Endodermal cell (in vitro differentiated cells): ENCODE measurements around the gene MAPK9. TPM values are rescaled to one million over a fixed set of nuclear protein-coding genes. Genes with fewer than 3 reads are reported as not detected.

Experiments used
- DNase-seq: peaks from one replicate; pipeline ENCODE4 v3.0.0-alpha.2; 2017
- H3K27ac ChIP-seq: 2 replicates; pipeline ENCODE4 v1.5.1; 2013; ENCODE audit warnings: mild to moderate bottlenecking, low read depth, low read length, moderate library complexity
- H3K27me3 ChIP-seq: 2 replicates; pipeline ENCODE4 v1.6.1; 2013; ENCODE audit warnings: mild to moderate bottlenecking, low read length, moderate library complexity; ENCODE audit not compliant: insufficient read depth, control insufficient read depth, poor library complexity, severe bottlenecking
- H3K36me3 ChIP-seq: 2 replicates; pipeline ENCODE4 v1.7.0; 2013; ENCODE audit warnings: mild to moderate bottlenecking, low read length, moderate library complexity; ENCODE audit not compliant: control insufficient read depth, insufficient read depth
- H3K4me1 ChIP-seq: one replicate; pipeline ENCODE4 v1.7.0; 2013; ENCODE audit warnings: low read length; ENCODE audit not compliant: control insufficient read depth, insufficient read depth
- H3K4me3 ChIP-seq: 2 replicates; pipeline ENCODE4 v1.5.1; 2013; ENCODE audit warnings: mild to moderate bottlenecking, low read length, moderate library complexity
- H3K9ac ChIP-seq: 2 replicates; pipeline ENCODE4 v1.6.1; 2013; ENCODE audit warnings: mild to moderate bottlenecking, low read length, moderate library complexity; ENCODE audit not compliant: poor library complexity, severe bottlenecking; ENCODE audit errors: extremely low read depth
- H3K9me3 ChIP-seq: 2 replicates; pipeline ENCODE4 v1.6.1; 2013; ENCODE audit warnings: mild to moderate bottlenecking, low read length, moderate library complexity; ENCODE audit not compliant: control insufficient read depth
- H3K27ac Mint-ChIP-seq: 2 replicates; pipeline ENCODE4 v1.8.0; 2020; ENCODE audit warnings: mixed read lengths
- H3K27me3 Mint-ChIP-seq: 2 replicates; pipeline ENCODE4 v1.8.0; 2021; ENCODE audit warnings: mild to moderate bottlenecking, mixed read lengths; ENCODE audit not compliant: insufficient read depth
- H3K36me3 Mint-ChIP-seq: 2 replicates; pipeline ENCODE4 v1.8.0; 2020; ENCODE audit warnings: low read depth, mixed read lengths
- H3K4me1 Mint-ChIP-seq: 2 replicates; pipeline ENCODE4 v1.8.0; 2020; ENCODE audit warnings: mixed read lengths
- H3K4me3 Mint-ChIP-seq: 2 replicates; pipeline ENCODE4 v1.8.0; 2020; ENCODE audit warnings: mild to moderate bottlenecking, moderate library complexity, mixed read lengths
- H3K9me3 Mint-ChIP-seq: 2 replicates; pipeline ENCODE4 v1.8.0; 2020; ENCODE audit warnings: mild to moderate bottlenecking, mixed read lengths
- WGBS, 2 experiments: methylation state at CpG; one replicate each; pipeline versions ENCODE4 v1.1.5 to v1.1.7; 2013; ENCODE audit warnings: missing lambda C conversion rate in 2 of 2, mixed read lengths in 1 of 2; ENCODE audit not compliant: insufficient coverage in 1 of 2, insufficient read length in 1 of 2; 5-methylcytosine and 5-hydroxymethylcytosine counted together
- total RNA-seq, 2 donors: library from RNA; stranded (reverse); fragmentation: NEBNext Ultra II Directional in 1 of 2; extraction: Animal tissue kit (Norgen Biotek cat#: 25700) in 1 of 2; gene quantifications; 2 replicates in 1 of 2; 3 replicates in 1 of 2; pipeline ENCODE4 v1.2.1, GENCODE V29; 2021
- TF ChIP-seq, protein P1 (sequence below): fragments of 200-600 bp; sonication (generic); conservative IDR thresholded peaks from 2 replicates; pipeline ENCODE4 v1.5.0; 2021; ENCODE audit warnings: antibody characterized with exemption, mild to moderate bottlenecking

MAPK9 gene
- total RNA-seq, 2 donors from 2014 or later: 45.6 to 51.8 TPM

DNA sequence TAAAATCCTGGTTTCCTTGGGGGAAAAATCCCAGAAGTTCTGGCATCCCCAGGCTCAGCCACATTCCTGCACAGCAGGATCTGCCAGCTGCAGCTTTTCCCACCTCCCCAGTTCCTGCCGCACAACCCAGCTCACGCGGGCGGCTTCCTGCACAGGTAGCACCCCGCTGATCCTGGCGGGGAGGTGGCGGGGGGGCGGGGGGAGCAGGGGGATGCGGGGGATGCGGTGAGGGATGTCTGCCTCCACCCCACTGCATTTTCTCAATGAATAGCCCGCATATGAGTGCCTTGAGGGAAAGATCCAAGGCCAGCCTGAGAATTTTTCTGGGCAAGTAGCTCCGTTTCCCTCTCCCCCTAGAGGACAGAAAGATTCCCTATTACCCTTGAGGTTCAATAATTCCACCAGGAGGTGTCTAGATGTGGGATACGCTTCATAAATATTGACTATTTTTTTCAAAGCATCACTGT lies 40.2 kb upstream of the MAPK9 start:
- Mint-ChIP-seq H3K36me3 (peaks cover 59% of the 10 kb centered on the region), H3K4me1 (peaks cover 17% of the 10 kb centered on the region), H3K27ac (peak overlapping the region; percentile 97), H3K4me3 (peak overlapping the region; percentile 13), H3K27me3 (no peaks in the 10 kb centered on the region), H3K9me3 (peaks cover 22% of the 10 kb centered on the region)
- H3K9me3 ChIP-seq: no peaks in the 10 kb centered on the region
- peaks cover 16% of the 10 kb centered on the region for H3K4me1 ChIP-seq
- DNase-seq: peak; percentile 95
- H3K9ac ChIP-seq: peak overlapping the region; percentile 94
- H3K4me3 ChIP-seq: peak overlapping the region; percentile 64
- WGBS, 2 experiments: 9 to 11% methylated on average over 1 to 13 of the region's 13 CpGs
- H3K36me3 ChIP-seq: peaks cover 68% of the 10 kb centered on the region
- H3K27ac ChIP-seq: peak overlapping the region; percentile 95
- no peaks in the 10 kb centered on the region for H3K27me3 ChIP-seq
- TF ChIP-seq, protein P1, sequence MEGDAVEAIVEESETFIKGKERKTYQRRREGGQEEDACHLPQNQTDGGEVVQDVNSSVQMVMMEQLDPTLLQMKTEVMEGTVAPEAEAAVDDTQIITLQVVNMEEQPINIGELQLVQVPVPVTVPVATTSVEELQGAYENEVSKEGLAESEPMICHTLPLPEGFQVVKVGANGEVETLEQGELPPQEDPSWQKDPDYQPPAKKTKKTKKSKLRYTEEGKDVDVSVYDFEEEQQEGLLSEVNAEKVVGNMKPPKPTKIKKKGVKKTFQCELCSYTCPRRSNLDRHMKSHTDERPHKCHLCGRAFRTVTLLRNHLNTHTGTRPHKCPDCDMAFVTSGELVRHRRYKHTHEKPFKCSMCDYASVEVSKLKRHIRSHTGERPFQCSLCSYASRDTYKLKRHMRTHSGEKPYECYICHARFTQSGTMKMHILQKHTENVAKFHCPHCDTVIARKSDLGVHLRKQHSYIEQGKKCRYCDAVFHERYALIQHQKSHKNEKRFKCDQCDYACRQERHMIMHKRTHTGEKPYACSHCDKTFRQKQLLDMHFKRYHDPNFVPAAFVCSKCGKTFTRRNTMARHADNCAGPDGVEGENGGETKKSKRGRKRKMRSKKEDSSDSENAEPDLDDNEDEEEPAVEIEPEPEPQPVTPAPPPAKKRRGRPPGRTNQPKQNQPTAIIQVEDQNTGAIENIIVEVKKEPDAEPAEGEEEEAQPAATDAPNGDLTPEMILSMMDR: peak; percentile 62

DNA sequence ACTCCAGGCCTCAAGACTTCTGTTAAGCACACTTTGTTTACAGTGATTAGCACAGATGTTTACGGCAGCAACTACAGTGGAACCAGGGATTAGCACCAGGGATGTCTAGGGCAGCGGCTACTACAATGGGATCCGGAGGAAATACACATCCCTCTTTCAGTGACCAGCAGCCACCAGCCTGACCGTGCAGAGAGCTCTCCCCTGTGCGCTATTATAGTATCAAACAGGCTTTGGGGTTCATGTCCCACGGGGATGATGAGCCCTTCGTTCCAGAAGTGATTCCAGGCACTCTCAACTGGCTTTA lies 39.7 kb upstream of the MAPK9 start:
- H3K27ac Mint-ChIP-seq: peak overlapping the region; percentile 97
- no peaks in the 10 kb centered on the region for H3K27me3 Mint-ChIP-seq
- peak overlapping the region; percentile 64 for H3K4me3 ChIP-seq
- H3K27me3 ChIP-seq: no peaks in the 10 kb centered on the region
- 6 to 16% methylated on average over 6 to 7 of the region's 7 CpGs for WGBS, 2 experiments
- peaks cover 16% of the 10 kb centered on the region for H3K4me1 ChIP-seq
- peak; percentile 90 for DNase-seq
- no peaks in the 10 kb centered on the region for H3K9me3 ChIP-seq
- peaks cover 17% of the 10 kb centered on the region for H3K4me1 Mint-ChIP-seq
- peak overlapping the region; percentile 19 for H3K4me3 Mint-ChIP-seq
- TF ChIP-seq, protein P1: no peak
- peaks cover 73% of the 10 kb centered on the region for H3K36me3 ChIP-seq
- peak overlapping the region; percentile 95 for H3K27ac ChIP-seq
- H3K36me3 Mint-ChIP-seq: peaks cover 55% of the 10 kb centered on the region
- H3K9me3 Mint-ChIP-seq: peaks cover 22% of the 10 kb centered on the region
- peak overlapping the region; percentile 94 for H3K9ac ChIP-seq

GRCh38 chr5:180330810-180331646 lies 39.1 kb upstream of the MAPK9 start:
- peak overlapping the region; percentile 19 for H3K4me3 Mint-ChIP-seq
- Histone ChIP-seq H3K4me3 (peak overlapping the region; percentile 64), H3K36me3 (peaks cover 71% of the 10 kb centered on the region), H3K27ac (peak overlapping the region; percentile 95), H3K4me1 (peaks cover 16% of the 10 kb centered on the region), H3K9me3 (no peaks in the 10 kb centered on the region), H3K9ac (peak overlapping the region; percentile 94), H3K27me3 (no peaks in the 10 kb centered on the region)
- peaks cover 17% of the 10 kb centered on the region for H3K4me1 Mint-ChIP-seq
- H3K9me3 Mint-ChIP-seq: peaks cover 22% of the 10 kb centered on the region
- peaks cover 51% of the 10 kb centered on the region for H3K36me3 Mint-ChIP-seq
- 70 to 82% methylated on average over 12 to 16 of the region's 16 CpGs for WGBS, 2 experiments
- H3K27ac Mint-ChIP-seq: peak overlapping the region; percentile 97
- peak; percentile 69 for DNase-seq
- no peaks in the 10 kb centered on the region for H3K27me3 Mint-ChIP-seq
- TF ChIP-seq, protein P1: no peak
